Pancreas (tissue), 10 donors: ENCODE results near the gene MTUS2. TPM values are rescaled to one million over a fixed set of nuclear protein-coding genes. Genes with fewer than 3 reads are reported as not detected.
"Not testable (repeated sequence)": the region's sequence is repeated elsewhere in the genome, so short reads cannot be mapped to it uniquely, and the experiment has no call there.

ENCODE experiments used
- ATAC-seq, 4 donors: fragments of 200-7000 bp; cut with Tn5 transposase; one replicate each; pipeline versions ENCODE4 v1.8.0 to v1.9.1; 2020; ENCODE audit warnings: mild to moderate bottlenecking in 4 of 4, moderate library complexity in 4 of 4
- DNase-seq, 6 donors: peaks; one replicate each; pipeline ENCODE4 v3.0.0-alpha.2; 2020
- FAIRE-seq: peaks from 2 replicates; lab custom pipeline; 2012; peaks lifted over from hg19 to GRCh38; lab: Jason Lieb, UNC
- H3K27ac ChIP-seq, 4 donors: fragments of 200-600 bp; sonication (generic); 1 replicate in 3 of 4; 2 replicates in 1 of 4; pipeline versions ENCODE4 v1.5.0 to v1.8.0; 2020
- H3K27me3 ChIP-seq, 4 donors: fragments of 200-600 bp; one replicate each; pipeline ENCODE4 v1.8.0; 2021
- H3K36me3 ChIP-seq, 3 donors: fragments of 200-600 bp; sonication (generic) in 1 of 3; one replicate each; pipeline versions ENCODE4 v1.5.0 to v1.8.0; 2020 to 2021
- H3K4me1 ChIP-seq, 3 donors: fragments of 200-600 bp; one replicate each; pipeline ENCODE4 v1.8.0; 2021
- H3K4me3 ChIP-seq, 4 donors: fragments of 200-600 bp; sonication (generic) in 2 of 4; one replicate each; pipeline versions ENCODE4 v1.5.0 to v1.8.0; 2020 to 2021
- H3K9me3 ChIP-seq, 4 donors: fragments of 200-600 bp; one replicate each; pipeline ENCODE4 v1.8.0; 2021
- CTCF ChIP-seq, 4 donors: fragments of 200-600 bp; sonication (generic) in 3 of 4; IDR thresholded peaks; one replicate each; pipeline versions ENCODE4 v1.5.0 to v1.8.0; 2021; ENCODE audit warnings: antibody characterized with exemption in 4 of 4
- WGBS, 2 donors: extraction: QIAGEN DNeasy Blood & Tissue Kit; methylation state at CpG; one replicate each; pipeline ENCODE4 v1.1.7; 2013; 5-methylcytosine and 5-hydroxymethylcytosine counted together
- intact Hi-C, 3 donors: fragments of 100-400 bp; cut with DNase I; formaldehyde crosslinking; loops; one replicate each; pipeline versions ENCODE4 v1.11.1 to v1.14.2; 2022
- polyA plus RNA-seq, 2 donors: library from polyadenylated mRNA; stranded (reverse); fragments of 200-250 nt; gene quantifications; one replicate each; pipeline ENCODE4 v1.2.3, GENCODE V29; 2013
- total RNA-seq, 6 donors: library from RNA; stranded (reverse); fragmentation: NEBNext Ultra II Directional in 4 of 6; extraction: Animal tissue kit (Norgen Biotek cat#: 25700) in 4 of 6; gene quantifications; one replicate each; pipeline versions ENCODE4 v1.2.1 to v1.2.4, GENCODE V29; 2021 to 2023
- donor health status: healthy with polysubstance abuse.
- donor health status: DM: no; HTN: no; CAD: no; lungs with moderate emphysema.
- donor health status: DM: no; HTN: no; CAD: no.
- donor health status: control.
- donor health status: control.
- donor health status: Bipolar disorder and iron deficiency.
- donor health status: DM: yes; HTN: yes; CAD: no.
- donor health status: DM: no; HTN: no; CAD: no.
- donor health status: DM: no; HTN: no; CAD: no.
- donor health status: DM: yes; HTN: yes; CAD: no.

The MTUS2 gene
- total and polyA plus RNA-seq, 8 donors, result 2.2 to 9.0 (median 4.8) TPM

GRCh38 chr13:28984326-28984725 is 164.2 kb downstream of the MTUS2 start:
- ATAC-seq, result peak; percentile 27 to 53 (median 44)
- no peak for DNase-seq
- Histone ChIP-seq H3K4me3 (no peak overlapping the region), H3K4me1 (peaks cover 7 to 9% (median 8%) of the 10 kb centered on the region in 3 donors), H3K36me3 (no peaks in the 10 kb centered on the region), H3K27me3 (no peaks in the 10 kb centered on the region), H3K27ac (no peak overlapping the region), H3K9me3 (no peaks in the 10 kb centered on the region)
- 29 to 36% methylated on average over 8 of the region's 8 CpGs for WGBS, 2 donors
- intact Hi-C loops, result no loop called here
- no peak for TF ChIP-seq CTCF (IDR thresholded peaks at IDR 0.05)
- FAIRE-seq, result no peak

GRCh38 chr13:28984825-28985224 is 164.7 kb downstream of the MTUS2 start:
- intact Hi-C loops, result no loop called here
- Histone ChIP-seq H3K27ac (no peak overlapping the region), H3K27me3 (no peaks in the 10 kb centered on the region), H3K4me1 (peaks cover 7 to 9% (median 8%) of the 10 kb centered on the region in 3 donors), H3K9me3 (no peaks in the 10 kb centered on the region), H3K36me3 (no peaks in the 10 kb centered on the region), H3K4me3 (no peak overlapping the region)
- TF ChIP-seq CTCF (IDR thresholded peaks at IDR 0.05), result no peak
- FAIRE-seq (no peak), DNase-seq (no peak), ATAC-seq (peak in 2 of 4 donors; percentile 16 to 44)
- 49 to 65% methylated on average over 1 of the region's 1 CpG for WGBS, 2 donors

- FAIRE-seq, H3K27me3 ChIP-seq, H3K27ac ChIP-seq, H3K36me3 ChIP-seq, ATAC-seq, H3K4me1 ChIP-seq, intact Hi-C loops, H3K4me3 ChIP-seq, H3K9me3 ChIP-seq, DNase-seq: not testable (repeated sequence)
- 62 to 75% methylated on average over 3 of the region's 3 CpGs for WGBS, 2 donors
These were observed 170.2 kb downstream of the MTUS2 start for GRCh38 chr13:28990378-28990777.

- TF ChIP-seq CTCF (IDR thresholded peaks at IDR 0.05), result no peak
- no peak for DNase-seq
- H3K4me1 ChIP-seq, result no peaks in the 10 kb centered on the region
- ATAC-seq, result peak in 2 of 4 donors; percentile 26 to 28
- no peak overlapping the region for H3K4me3 ChIP-seq
- H3K36me3 ChIP-seq, result no peaks in the 10 kb centered on the region
- H3K27ac ChIP-seq, result no peak overlapping the region
- no peaks in the 10 kb centered on the region for H3K9me3 ChIP-seq
- FAIRE-seq, result no peak
- intact Hi-C loops, result no loop called here
- H3K27me3 ChIP-seq, result no peaks in the 10 kb centered on the region
These were observed 171.6 kb downstream of the MTUS2 start for GRCh38 chr13:28991764-28992163.

- no peak for TF ChIP-seq CTCF (IDR thresholded peaks at IDR 0.05)
- Histone ChIP-seq H3K4me1 (no peaks in the 10 kb centered on the region), H3K27me3 (no peaks in the 10 kb centered on the region), H3K4me3 (no peak overlapping the region), H3K27ac (no peak overlapping the region), H3K36me3 (no peaks in the 10 kb centered on the region), H3K9me3 (no peaks in the 10 kb centered on the region)
- no peak for FAIRE-seq
- intact Hi-C loops, result no loop called here
- no peak for ATAC-seq
- DNase-seq, result no peak
- WGBS, 2 donors, result 89 to 93% methylated on average over 3 of the region's 3 CpGs
These were observed 180.7 kb downstream of the MTUS2 start for GRCh38 chr13:29000826-29001225.
